NCI-H146 treated with DMSO at 0.1 percent for 48 hours (cell line): ENCODE measurements around the gene IGF2BP2.
"Not testable (repeated sequence)": the region's sequence is repeated elsewhere in the genome, so short reads cannot be mapped to it uniquely, and the experiment has no call there.

Source experiments
- DNase-seq: peaks from one replicate; lab custom pipeline; 2025; ENCODE audit not compliant: unreplicated experiment; lab: John Stamatoyannopoulos, UW

The IGF2BP2 gene

GRCh38 chr3:185838417-185838989 is 13.7 kb upstream of the IGF2BP2 start:
- DNase-seq, result not testable (repeated sequence)

GRCh38 chr3:185837414-185837813 is 12.6 kb upstream of the IGF2BP2 start:
- no peak for DNase-seq

- DNase-seq, result no peak
Observed at GRCh38 chr3:185831990-185832389, 7.1 kb upstream of the IGF2BP2 start.

GRCh38 chr3:185831195-185831594 is 6.4 kb upstream of the IGF2BP2 start:
- peak; percentile 41 for DNase-seq

- no peak for DNase-seq
Observed at GRCh38 chr3:185830018-185830797, 5.4 kb upstream of the IGF2BP2 start.

GRCh38 chr3:185828755-185829154 is 3.9 kb upstream of the IGF2BP2 start:
- no peak for DNase-seq

GRCh38 chr3:185827595-185828344 is 2.9 kb upstream of the IGF2BP2 start:
- no peak for DNase-seq

- DNase-seq, result peak; percentile 31
Observed at GRCh38 chr3:185825639-185826481, 1.0 kb upstream of the IGF2BP2 start.

GRCh38 chr3:185824051-185825005 is 514 bp downstream of the IGF2BP2 start:
- DNase-seq, result no peak

GRCh38 chr3:185823078-185824044 is 1.5 kb downstream of the IGF2BP2 start:
- DNase-seq, result no peak

GRCh38 chr3:185822221-185823000 is 2.4 kb downstream of the IGF2BP2 start:
- no peak for DNase-seq

- DNase-seq, result no peak
Observed at GRCh38 chr3:185820973-185821758, 3.7 kb downstream of the IGF2BP2 start.

- DNase-seq, result no peak
Observed at GRCh38 chr3:185818267-185818875, 6.5 kb downstream of the IGF2BP2 start.

- DNase-seq, result no peak
Observed at GRCh38 chr3:185815391-185816282, 9.2 kb downstream of the IGF2BP2 start.

GRCh38 chr3:185813691-185814215 is 11.1 kb downstream of the IGF2BP2 start:
- no peak for DNase-seq

GRCh38 chr3:185813205-185813604 is 11.6 kb downstream of the IGF2BP2 start:
- DNase-seq, result no peak
